HepG2 (cell line): Measurements from ENCODE around the gene IMMT. TPM values are rescaled to one million over a fixed set of nuclear protein-coding genes. Genes with fewer than 3 reads are reported as not detected.
A peak's percentile ranks its signal among the peaks of the same experiment; 100 is the strongest.

Source experiments
- ATAC-seq: fragments of 200-7000 bp; cut with Tn5 transposase; 3 replicates; pipeline ENCODE4 v1.9.1; 2020; ENCODE audit warnings: mild to moderate bottlenecking, moderate library complexity
- BruUV-seq: library from RNA; stranded (reverse); fragments of 400-500 nt; replicated peaks from 2 replicates; lab custom pipeline; 2021; lab: Mats Ljungman, UMichigan
- CTCF ChIA-PET: fragments of 300-600 bp; formaldehyde crosslinking; extraction: SDS; loops from one replicate; lab custom pipeline; 2021; ENCODE audit warnings: low total read pairs, inconsistent platforms, low intra/inter-chr PET ratio; lab: Yijun Ruan, JAX
- POLR2A ChIA-PET: fragments of 350-600 bp; sonication (Branson Sonifier 250); formaldehyde crosslinking; loops from one replicate; lab custom pipeline; 2020; ENCODE audit warnings: antibody characterized with exemption, inconsistent platforms; lab: Yijun Ruan, JAX
- DNase-seq: peaks from one replicate; pipeline ENCODE4 v3.0.0-alpha.2; 2015; ENCODE audit warnings: low spot score
- FAIRE-seq: peaks from 3 replicates; lab custom pipeline; 2011; peaks lifted over from hg19 to GRCh38; lab: Jason Lieb, UNC
- H2AFZ ChIP-seq: one replicate; pipeline ENCODE4 v1.6.1; 2011; ENCODE audit warnings: low read length, inconsistent platforms
- H3K27ac ChIP-seq: fragments of 300-600 bp; 3 replicates; pipeline ENCODE4 v1.8.0; 2011; ENCODE audit warnings: mixed run types, mild to moderate bottlenecking, mixed read lengths, low read length, inconsistent platforms; ENCODE audit not compliant: insufficient read depth; ENCODE audit errors: extremely low read length
- H3K27me3 ChIP-seq, 2 experiments: fragments of 200-600 bp in 1 of 2; 2 replicates in 1 of 2; 3 replicates in 1 of 2; pipeline versions ENCODE4 v1.6.0 to v1.8.0; 2011; ENCODE audit warnings: low read length in 2 of 2, mild to moderate bottlenecking in 2 of 2, moderate library complexity in 2 of 2, inconsistent platforms in 1 of 2; ENCODE audit not compliant: insufficient read depth in 2 of 2, control insufficient read depth in 1 of 2
- H3K36me3 ChIP-seq, 2 experiments: fragments of 200-600 bp in 1 of 2; replicated peaks in 1 of 2; 2 replicates in 1 of 2; 3 replicates in 1 of 2; pipeline versions ENCODE4 v1.5.1 to v1.8.0; 2011; ENCODE audit warnings: low read length in 2 of 2, inconsistent platforms in 1 of 2; ENCODE audit not compliant: insufficient read depth in 2 of 2, control insufficient read depth in 1 of 2
- H3K4me1 ChIP-seq: 2 replicates; pipeline ENCODE4 v1.5.1; 2012; ENCODE audit warnings: low read length, inconsistent platforms; ENCODE audit not compliant: insufficient read depth
- H3K4me2 ChIP-seq: 2 replicates; pipeline ENCODE4 v1.6.0; 2011; ENCODE audit warnings: low read depth, low read length, inconsistent platforms
- H3K4me3 ChIP-seq, 3 experiments: fragments of 200-600 bp in 1 of 3; sonication (generic), shearing (Covaris generic) in 1 of 3; replicated peaks in 1 of 3; 2 replicates each; pipeline ENCODE4 v1.5.1; 2011 to 2016; ENCODE audit warnings: low read length in 3 of 3, inconsistent platforms in 2 of 3, low read depth in 2 of 3, mild to moderate bottlenecking in 2 of 3, control low read depth in 1 of 3, mixed read lengths in 1 of 3; ENCODE audit not compliant: insufficient read depth in 1 of 3
- H3K79me2 ChIP-seq: one replicate; pipeline ENCODE4 v1.6.1; 2011; ENCODE audit warnings: low read length, inconsistent platforms; ENCODE audit not compliant: insufficient read depth
- H3K9ac ChIP-seq: 2 replicates; pipeline ENCODE4 v1.6.0; 2011; ENCODE audit warnings: mild to moderate bottlenecking, low read depth, low read length, inconsistent platforms; ENCODE audit not compliant: insufficient read depth
- H3K9me3 ChIP-seq: 2 replicates; pipeline ENCODE4 v1.5.1; 2012; ENCODE audit warnings: mild to moderate bottlenecking, low read length
- H4K20me1 ChIP-seq: 2 replicates; pipeline ENCODE4 v1.6.0; 2011; ENCODE audit warnings: inconsistent platforms, mild to moderate bottlenecking, low read length, moderate library complexity; ENCODE audit not compliant: insufficient read depth
- CC2D1A ChIP-seq: sonication (generic); formaldehyde crosslinking; IDR thresholded peaks from 2 replicates; pipeline ENCODE4 v1.8.1; 2023; ENCODE audit warnings: mild to moderate bottlenecking, missing genetic modification reagents
- ZMYM3 ChIP-seq: sonication (generic); formaldehyde crosslinking; IDR thresholded peaks from 2 replicates; pipeline ENCODE4 v1.5.1; 2020; ENCODE audit warnings: mild to moderate bottlenecking, missing genetic modification reagents
- ZNF3 ChIP-seq: IDR thresholded peaks from 2 replicates; pipeline ENCODE4 v1.7.0; 2017; ENCODE audit warnings: inconsistent platforms
- WGBS: methylation state at CpG from one replicate; pipeline ENCODE4 v1.1.6; 2017; ENCODE audit warnings: low lambda C conversion rate; 5-methylcytosine and 5-hydroxymethylcytosine counted together
- in situ Hi-C: cut with HindIII; loops from 2 replicates; pipeline ENCODE4 v1.10.0; 2017; ENCODE audit warnings: low pct_unique_long_range_greater_than_20kb; ENCODE audit not compliant: extremely low pct_ligation_motif_present
- intact Hi-C: fragments of 100-400 bp; cut with micrococcal nuclease; formaldehyde crosslinking; loops from one replicate; pipeline ENCODE4 v1.10.0; 2022; ENCODE audit not compliant: unreplicated experiment
- polyA plus RNA-seq, 8 experiments: library from polyadenylated mRNA; depleted of rRNA in 3 of 8; stranded (reverse) in 7 of 8; unstranded in 1 of 8; fragments of >200 nt; fragmentation: Illumina TruSeq in 4 of 8; extraction: Trizol in 4 of 8; gene quantifications; 2 replicates each; pipeline versions ENCODE4 v1.2.1 to v1.2.3, GENCODE V29; 2011 to 2016; ENCODE audit warnings: low read depth in 4 of 8, missing spikeins in 1 of 8, mixed read lengths in 1 of 8; ENCODE audit not compliant: insufficient read depth in 1 of 8
- total RNA-seq, 5 experiments: library from RNA; depleted of rRNA; stranded (reverse); fragments of >200 nt; fragmentation: Illumina TruSeq; extraction: Trizol; gene quantifications; 2 replicates each; pipeline ENCODE4 v1.2.3, GENCODE V29; 2016; ENCODE audit warnings: low read depth in 1 of 5
- TF ChIP-seq, protein P1 (sequence below): sonication (generic); formaldehyde crosslinking; IDR thresholded peaks from 2 replicates; pipeline ENCODE4 v1.4.0; 2020; ENCODE audit warnings: mild to moderate bottlenecking, missing genetic modification reagents

IMMT gene
- total and polyA plus RNA-seq, 2 of the 13 experiments (the other 11 are each of a cell fraction or from before 2014, with no cell fraction given) = 63.5 to 119 TPM

DNA sequence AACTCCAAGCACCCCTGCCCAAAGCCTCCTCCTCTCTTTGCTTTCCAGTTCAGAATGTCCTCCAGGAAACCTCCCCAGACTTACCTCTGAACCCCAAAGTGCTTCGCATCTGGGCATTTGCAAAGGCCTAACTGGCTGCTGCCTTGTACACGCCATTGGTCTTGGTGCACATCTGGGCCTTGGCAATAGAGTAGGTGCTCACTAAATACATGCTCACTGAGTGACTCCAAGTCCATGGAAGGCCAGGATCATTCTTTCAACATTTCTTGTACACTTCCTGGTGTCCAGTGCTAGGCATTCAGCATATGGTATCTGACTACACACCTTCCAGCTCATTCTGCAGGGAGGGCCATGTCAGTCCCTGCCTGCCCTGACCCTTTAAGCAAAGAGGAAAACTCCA is 32.4 kb upstream of the IMMT start:
- H3K9ac ChIP-seq = no peak overlapping the region
- H4K20me1 ChIP-seq = no peaks in the 10 kb centered on the region
- no peak for ATAC-seq
- H3K36me3 ChIP-seq = no peaks in the 10 kb centered on the region
- no peak for FAIRE-seq
- ChIA-PET POLR2A (no interaction called here), CTCF (no interaction called here)
- no peak overlapping the region for H2AFZ ChIP-seq
- no peaks in the 10 kb centered on the region for H3K9me3 ChIP-seq
- no peak overlapping the region for H3K4me3 ChIP-seq
- BruUV-seq = no TSS peak
- in situ Hi-C loops (no loop called here), intact Hi-C loops (no loop called here)
- H3K4me1 ChIP-seq = peaks cover 18% of the 10 kb centered on the region; the same call in 1 of the 2 replicates
- WGBS = 15% methylated on average over 2 of the region's 2 CpGs
- H3K79me2 ChIP-seq = no peaks in the 10 kb centered on the region
- H3K27me3 ChIP-seq = peaks cover 5 to 20% of the 10 kb centered on the region in 2 experiments; a peak in 2 of 5 replicates
- H3K4me2 ChIP-seq = no peak overlapping the region
- H3K27ac ChIP-seq = no peak overlapping the region
- peak; percentile 56 for TF ChIP-seq ZMYM3
- TF ChIP-seq CC2D1A (CRISPR knock-in tag) = no peak
- TF ChIP-seq, protein P1, sequence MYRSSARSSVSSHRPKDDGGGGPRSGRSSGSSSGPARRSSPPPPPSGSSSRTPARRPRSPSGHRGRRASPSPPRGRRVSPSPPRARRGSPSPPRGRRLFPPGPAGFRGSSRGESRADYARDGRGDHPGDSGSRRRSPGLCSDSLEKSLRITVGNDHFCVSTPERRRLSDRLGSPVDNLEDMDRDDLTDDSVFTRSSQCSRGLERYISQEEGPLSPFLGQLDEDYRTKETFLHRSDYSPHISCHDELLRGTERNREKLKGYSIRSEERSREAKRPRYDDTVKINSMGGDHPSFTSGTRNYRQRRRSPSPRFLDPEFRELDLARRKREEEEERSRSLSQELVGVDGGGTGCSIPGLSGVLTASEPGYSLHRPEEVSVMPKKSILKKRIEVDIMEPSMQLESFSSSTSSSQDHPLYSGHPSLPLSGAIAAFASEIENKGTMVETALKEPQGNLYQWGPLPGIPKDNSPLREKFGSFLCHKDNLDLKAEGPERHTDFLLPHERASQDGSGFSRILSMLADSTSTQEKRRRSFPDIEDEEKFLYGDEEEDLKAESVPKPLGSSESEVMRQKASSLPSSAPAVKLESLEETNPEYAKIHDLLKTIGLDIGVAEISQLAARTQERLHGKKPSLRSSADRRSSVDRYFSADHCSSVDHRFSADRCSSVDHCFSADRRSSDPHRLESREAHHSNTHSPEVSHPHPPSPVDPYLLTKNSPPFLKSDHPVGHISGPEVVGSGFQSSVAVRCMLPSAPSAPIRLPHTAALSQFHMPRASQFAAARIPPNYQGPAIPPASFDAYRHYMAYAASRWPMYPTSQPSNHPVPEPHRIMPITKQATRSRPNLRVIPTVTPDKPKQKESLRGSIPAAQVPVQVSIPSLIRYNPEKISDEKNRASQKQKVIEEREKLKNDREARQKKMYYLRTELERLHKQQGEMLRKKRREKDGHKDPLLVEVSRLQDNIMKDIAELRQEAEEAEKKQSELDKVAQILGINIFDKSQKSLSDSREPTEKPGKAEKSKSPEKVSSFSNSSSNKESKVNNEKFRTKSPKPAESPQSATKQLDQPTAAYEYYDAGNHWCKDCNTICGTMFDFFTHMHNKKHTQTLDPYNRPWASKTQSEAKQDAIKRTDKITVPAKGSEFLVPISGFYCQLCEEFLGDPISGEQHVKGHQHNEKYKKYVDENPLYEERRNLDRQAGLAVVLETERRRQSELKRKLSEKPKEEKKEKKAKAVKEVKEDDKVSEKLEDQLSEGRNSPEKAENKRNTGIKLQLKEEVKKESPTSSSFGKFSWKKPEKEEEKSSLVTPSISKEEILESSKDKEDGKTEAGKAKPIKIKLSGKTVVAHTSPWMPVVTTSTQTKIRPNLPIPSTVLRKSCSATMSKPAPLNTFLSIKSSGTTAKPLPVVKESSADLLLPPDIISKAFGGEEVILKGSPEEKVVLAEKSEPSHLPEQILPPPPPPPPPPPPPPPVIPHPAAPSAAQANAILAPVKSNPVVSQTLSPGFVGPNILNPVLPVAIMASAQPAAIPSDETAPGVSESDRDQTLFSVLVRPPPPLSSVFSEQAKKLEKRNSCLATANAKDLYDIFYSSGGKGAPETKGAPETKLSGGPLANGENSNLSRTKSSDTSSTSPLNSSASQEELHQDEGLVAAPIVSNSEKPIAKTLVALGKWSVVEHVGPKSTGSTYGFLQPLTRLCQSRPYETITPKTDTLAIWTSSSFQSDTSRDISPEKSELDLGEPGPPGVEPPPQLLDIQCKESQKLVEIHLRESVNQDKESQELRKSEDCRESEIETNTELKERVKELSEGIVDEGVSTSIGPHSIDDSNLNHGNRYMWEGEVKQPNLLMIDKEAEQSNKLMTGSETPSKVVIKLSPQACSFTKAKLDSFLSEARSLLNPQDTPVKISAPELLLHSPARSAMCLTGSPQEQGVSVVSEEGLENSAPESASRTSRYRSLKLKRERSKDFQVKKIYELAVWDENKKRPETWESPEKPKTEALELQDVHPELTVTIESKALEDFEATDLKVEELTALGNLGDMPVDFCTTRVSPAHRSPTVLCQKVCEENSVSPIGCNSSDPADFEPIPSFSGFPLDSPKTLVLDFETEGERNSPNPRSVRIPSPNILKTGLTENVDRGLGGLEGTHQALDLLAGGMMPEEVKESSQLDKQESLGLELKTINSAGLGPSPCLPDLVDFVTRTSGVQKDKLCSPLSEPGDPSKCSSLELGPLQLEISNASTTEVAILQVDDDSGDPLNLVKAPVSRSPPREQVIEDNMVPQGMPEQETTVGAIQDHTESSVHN (CRISPR knock-in tag) = no peak
- peak; percentile 63; the same call in 1 of the 2 replicates for TF ChIP-seq ZNF3
- TF ChIP-seq, all 625 proteins: peak for 2
- DNase-seq = no peak
